C4-2B (cell line): Measurements from ENCODE around the gene FAM168A.

Experiments
- CTCF ChIP-seq: fragments of 450-650 bp; conservative IDR thresholded peaks from 2 replicates; pipeline ENCODE4 v1.5.1; 2017; ENCODE audit warnings: mild to moderate bottlenecking
- ZFX ChIP-seq: fragments of 450-650 bp; IDR thresholded peaks from 2 replicates; pipeline ENCODE4 v1.6.1; 2017

GRCh38 chr11:73401924-73402833 lies 195.7 kb downstream of the FAM168A start:
- TF ChIP-seq CTCF = no peak
- no peak for TF ChIP-seq ZFX
